Hypothalamus (tissue), 51 donors: ENCODE measurements around the gene TOR1A.

Source experiments
- DNase-seq, 51 donors: peaks; one replicate each; lab custom pipeline; 2025; lab: John Stamatoyannopoulos, UW

Gene TOR1A

GRCh38 chr9:129853614-129854013 lies 29.7 kb upstream of the TOR1A start:
- no peak for DNase-seq

DNA sequence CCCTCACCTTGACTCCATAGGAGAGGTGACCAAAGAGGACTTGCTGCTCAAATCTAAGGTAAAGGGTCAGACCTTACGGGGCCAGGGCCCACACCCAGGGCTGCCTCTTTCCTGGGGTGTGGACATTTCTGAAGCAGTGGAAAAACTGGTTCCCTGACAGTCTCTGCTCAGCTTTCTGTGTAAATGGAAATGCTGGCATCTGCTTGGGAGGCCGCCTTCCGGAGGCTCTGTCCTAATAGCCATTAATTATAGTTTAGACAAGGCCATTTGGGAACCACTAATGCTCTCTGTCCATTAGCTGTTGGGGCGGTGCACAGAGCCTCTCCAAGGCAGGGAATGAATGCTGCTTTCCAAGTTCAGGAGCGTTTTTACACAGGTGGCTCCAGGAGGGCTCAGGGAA lies 28.6 kb upstream of the TOR1A start:
- DNase-seq: no peak

DNA sequence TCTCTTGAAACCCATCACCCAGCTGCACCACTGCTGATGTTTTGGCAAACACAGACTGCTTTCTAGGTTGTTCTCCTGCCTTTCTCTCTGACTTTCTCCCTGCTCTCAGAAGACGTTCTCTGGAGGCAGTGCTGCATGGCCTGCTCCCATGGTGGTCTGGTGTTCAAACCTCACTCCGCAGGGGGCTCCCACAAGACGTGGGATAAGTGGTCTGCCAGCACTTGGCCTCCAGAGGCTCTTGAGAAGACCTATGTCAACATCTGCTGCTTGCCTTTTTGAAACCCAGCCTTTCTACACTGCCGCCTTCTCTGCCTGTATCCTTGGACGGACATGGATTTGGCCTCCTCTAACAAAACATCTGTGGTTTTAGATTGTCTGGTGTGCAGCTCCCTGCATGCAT lies 27.9 kb upstream of the TOR1A start:
- no peak for DNase-seq

- no peak for DNase-seq
Measured at GRCh38 chr9:129850821-129851550, 27.1 kb upstream of the TOR1A start.

- no peak for DNase-seq
Measured at GRCh38 chr9:129849901-129850300, 26.0 kb upstream of the TOR1A start.

GRCh38 chr9:129848712-129849441 lies 24.9 kb upstream of the TOR1A start:
- DNase-seq: no peak

DNA sequence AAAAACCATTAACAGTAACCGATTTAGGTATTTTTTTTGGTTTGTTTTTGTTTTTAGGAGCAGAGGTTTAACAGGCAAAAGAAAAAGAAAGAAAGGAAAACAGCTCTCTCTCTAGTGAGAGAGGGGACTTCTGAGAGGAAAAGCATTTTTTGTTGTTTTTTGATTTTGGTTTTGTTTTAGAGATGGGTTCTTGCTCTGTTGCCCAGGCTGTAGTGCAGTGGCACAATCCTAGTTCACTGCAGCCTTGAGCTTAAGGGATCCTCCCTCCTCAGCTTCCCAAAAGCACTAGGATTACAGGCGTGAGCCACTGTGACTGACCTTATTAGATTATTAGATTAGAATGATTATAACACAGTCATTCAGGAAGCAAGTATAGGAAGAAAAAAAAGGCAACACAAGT lies 21.4 kb upstream of the TOR1A start:
- DNase-seq: no peak

DNA sequence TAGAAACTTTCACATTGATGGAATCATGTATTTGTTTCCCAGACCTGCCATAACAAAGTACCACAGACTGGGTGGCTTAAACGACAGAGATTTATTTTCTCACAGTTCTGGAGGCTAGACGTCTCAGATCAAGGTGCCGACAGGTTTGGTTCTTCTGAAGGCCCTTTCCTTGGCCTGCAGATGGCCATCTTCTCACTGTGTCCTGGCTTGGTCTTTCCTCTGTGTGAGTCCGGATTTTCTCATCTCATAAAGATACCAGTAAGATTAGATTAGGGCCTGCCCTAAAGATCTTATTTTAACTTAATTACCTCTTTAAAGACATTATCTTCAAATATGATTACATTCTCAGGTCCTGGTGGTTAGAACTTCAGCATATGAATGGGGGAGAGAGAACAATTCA lies 17.1 kb upstream of the TOR1A start:
- DNase-seq: no peak

- DNase-seq: no peak
Measured at GRCh38 chr9:129840034-129840433, 16.1 kb upstream of the TOR1A start.

- no peak for DNase-seq
Measured at GRCh38 chr9:129839324-129840023, 15.5 kb upstream of the TOR1A start.

DNA sequence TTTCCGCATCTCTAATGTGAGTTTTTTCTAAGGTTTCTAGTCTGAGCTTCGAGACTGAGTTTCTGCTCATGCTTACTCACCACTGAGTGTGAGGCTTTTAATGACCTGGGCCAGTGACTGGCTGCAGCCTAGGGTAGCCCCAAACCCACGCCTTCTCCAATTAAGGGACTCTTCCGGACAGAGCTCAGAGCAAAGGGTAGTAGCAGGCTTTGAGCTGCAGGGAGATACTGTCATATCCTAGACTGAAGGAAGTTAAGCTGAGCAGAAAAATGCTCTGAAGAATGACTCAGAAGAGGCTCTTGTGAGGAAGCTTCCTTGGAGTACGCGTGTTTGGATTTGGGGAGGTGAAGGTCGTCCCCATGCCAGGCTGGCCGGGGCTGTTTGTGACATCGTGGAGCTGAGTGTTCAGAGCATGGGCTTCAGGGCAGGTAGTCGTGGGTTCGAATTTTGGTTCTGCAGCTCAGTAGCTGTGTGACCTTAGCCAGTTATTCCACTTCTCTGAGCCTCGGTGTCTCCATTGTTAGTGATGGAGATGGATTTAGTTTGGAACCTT lies 14.8 kb upstream of the TOR1A start:
- DNase-seq: no peak

- peak in 5 of 51 donors; percentile 4 to 9 (median 7) for DNase-seq
Measured at GRCh38 chr9:129836311-129837007, 12.5 kb upstream of the TOR1A start.

- peak in 5 of 51 donors; percentile 22 to 33 (median 30) for DNase-seq
Measured at GRCh38 chr9:129835860-129836223, 11.9 kb upstream of the TOR1A start.

DNA sequence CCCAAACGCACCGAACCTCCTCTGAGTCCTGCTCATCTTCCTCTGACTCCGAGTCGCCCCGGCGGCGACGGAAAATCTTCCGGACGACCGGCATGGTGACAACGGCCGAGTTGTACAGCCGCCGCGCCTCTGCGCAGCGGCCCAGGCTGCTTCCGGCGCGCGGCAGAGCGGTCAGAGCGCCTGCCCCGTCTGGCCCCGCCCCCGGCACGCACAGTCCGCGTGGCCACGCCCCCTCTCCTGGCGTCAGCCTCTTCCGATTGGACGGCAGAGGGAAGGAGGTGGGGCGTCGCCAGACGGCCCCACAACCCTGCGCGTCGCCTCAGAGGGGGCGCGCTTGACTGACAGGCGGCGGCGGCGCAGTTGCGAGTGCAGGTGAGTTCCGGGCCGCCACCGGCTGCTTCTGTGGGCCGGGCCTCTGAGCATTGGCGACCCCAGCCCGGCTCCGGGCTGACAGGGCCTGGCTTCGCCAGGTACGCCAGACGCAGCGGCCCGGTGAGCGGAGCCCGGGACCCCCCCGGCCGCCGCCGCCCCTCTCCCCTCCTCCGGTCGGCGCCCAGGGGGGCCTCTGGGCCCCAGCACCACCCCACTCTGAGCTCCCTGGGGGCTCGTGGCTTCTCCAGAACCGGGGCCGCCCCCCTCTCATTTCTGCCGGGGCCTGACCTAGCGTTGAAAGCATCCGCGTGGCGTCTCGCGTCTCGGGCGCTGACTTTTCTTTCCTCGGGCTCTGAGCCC lies 11.4 kb upstream of the TOR1A start, which contains the start of the genes C9orf78 and USP20:
C9orf78 (minus strand) TSS at position 148 of the 732 bp plus-strand sequence; CDS start at position 94, 54 bp downstream.
USP20 (plus strand) TSS at position 331 of the 732 bp plus-strand sequence. CDS start 17,098 bp downstream, outside the sequence.
- DNase-seq: peak; percentile 11 to 96 (median 89)

DNA sequence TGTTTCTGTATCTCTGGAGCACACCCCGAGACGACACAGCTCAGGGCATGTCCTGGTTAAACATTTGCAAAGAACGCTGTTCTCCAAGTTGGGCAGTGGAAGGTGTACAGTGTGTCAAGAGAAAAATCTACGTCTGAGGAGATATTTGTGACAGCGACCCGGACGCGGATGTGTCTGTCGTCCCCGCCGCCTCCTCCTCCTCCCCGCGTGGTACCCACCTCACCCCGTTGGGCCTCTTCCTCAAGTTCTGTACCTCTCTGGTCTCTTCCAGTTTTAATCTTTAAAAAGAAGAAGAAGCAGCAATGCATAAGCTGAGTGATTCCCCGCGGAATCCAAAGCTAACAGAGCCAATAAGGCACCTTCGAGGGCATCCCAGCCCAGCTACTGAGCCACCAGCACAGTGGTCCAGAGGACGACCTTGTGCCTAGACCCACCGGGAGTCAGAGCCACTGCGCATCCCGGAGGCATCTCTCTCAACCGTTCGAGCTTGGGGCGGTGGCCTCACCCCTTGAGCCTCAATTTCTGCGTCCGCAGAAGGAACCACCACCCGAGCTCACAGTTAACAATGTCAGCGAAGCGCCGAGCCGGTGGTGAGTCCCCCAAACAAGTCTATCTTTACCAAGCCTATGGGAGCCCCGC lies 10.7 kb upstream of the TOR1A start:
- DNase-seq: peak in 3 of 51 donors; percentile 10 to 42 (median 35)

GRCh38 chr9:129832982-129833381 lies 9.0 kb upstream of the TOR1A start:
- DNase-seq: no peak

GRCh38 chr9:129828969-129829368 lies 5.0 kb upstream of the TOR1A start:
- no peak for DNase-seq

- DNase-seq: no peak
Measured at GRCh38 chr9:129828051-129828450, 4.1 kb upstream of the TOR1A start.

GRCh38 chr9:129826759-129827158 lies 2.8 kb upstream of the TOR1A start:
- DNase-seq: no peak
